PFSK-1 (cell line): Measurements from ENCODE around the gene CNTN5.

ENCODE experiments used
- POLR2AphosphoS5 ChIP-seq: IDR thresholded peaks from 2 replicates; pipeline ENCODE4 v1.6.1; 2012; ENCODE audit warnings: low read depth, mild to moderate bottlenecking, control low read depth, low read length, moderate library complexity
- TAF1 ChIP-seq: IDR thresholded peaks from 2 replicates; pipeline ENCODE4 v1.6.1; 2012; ENCODE audit warnings: low read length, control low read depth, borderline replicate concordance; ENCODE audit not compliant: insufficient read depth

DNA sequence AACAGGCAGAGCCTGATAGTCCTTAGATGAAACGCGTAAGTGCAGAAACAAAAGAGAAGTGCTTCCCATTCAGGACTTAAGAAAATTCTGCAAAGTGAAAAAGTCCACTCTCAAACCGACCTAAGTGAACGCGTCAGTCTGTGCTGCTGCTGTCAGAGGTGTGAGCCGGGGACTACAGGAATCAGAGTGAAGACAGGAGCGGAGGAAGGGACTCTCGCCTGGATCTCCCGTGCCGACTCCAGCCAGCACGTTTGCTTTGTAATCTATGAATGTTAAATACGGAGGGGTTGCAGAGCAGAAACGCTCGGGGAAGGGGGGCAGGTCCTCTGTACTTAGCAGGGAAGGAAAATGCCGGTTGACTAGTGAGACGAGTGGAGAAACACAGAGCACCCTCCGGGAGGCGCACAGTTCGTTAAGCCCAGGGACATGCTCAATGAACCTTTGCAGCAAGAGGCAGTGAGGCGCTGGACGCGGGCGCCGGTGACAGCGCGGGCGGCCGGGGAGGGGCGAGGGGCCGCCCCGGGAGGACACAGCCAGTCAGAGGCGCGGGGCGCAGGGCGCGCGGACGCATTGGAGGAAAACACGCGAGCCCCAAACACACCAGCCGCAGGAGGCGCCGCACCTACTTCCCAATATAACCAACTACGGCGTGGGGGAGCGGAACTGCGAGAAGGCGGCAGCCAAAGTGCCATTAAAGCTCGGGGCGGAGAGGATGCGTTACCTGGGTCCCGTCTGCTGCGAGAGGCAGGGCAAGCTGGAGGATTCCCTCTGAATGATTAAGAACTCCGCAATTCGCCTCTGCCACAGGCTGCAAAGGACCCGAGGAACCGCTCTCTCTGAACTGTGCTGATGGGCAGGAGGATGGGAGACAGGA lies at the start of gene CNTN5:
- TF ChIP-seq TAF1 (no peak), POLR2AphosphoS5 (no peak)
